Endothelial cell of umbilical vein (primary cell): ENCODE results near the gene FBXW11. TPM values are rescaled to one million over a fixed set of nuclear protein-coding genes. Genes with fewer than 3 reads are reported as not detected.

Experiments
- BruUV-seq: library from RNA; stranded (reverse); fragments of 400-500 nt; replicated peaks from 2 replicates; lab custom pipeline; 2021; lab: Mats Ljungman, UMichigan
- CTCF ChIA-PET: fragments of 300-600, 350-600 bp; sonication (Branson Sonifier 250); formaldehyde crosslinking; loops from one replicate; lab custom pipeline; 2021; ENCODE audit warnings: antibody characterized with exemption, inconsistent platforms; lab: Charles Lee
- POLR2A ChIA-PET: fragments of 300-600, 350-600 bp; sonication (Branson Sonifier 250); formaldehyde crosslinking; loops from one replicate; lab custom pipeline; 2021; ENCODE audit warnings: antibody characterized with exemption, inconsistent platforms; lab: Charles Lee
- DNase-seq: peaks from one replicate; pipeline ENCODE4 v3.0.0-alpha.2; 2011; ENCODE audit warnings: low read depth, low spot score
- FAIRE-seq: peaks from 2 replicates; lab custom pipeline; 2011; peaks lifted over from hg19 to GRCh38; lab: Jason Lieb, UNC
- H2AFZ ChIP-seq: 2 replicates; pipeline ENCODE4 v1.6.0; 2012; ENCODE audit warnings: low read depth, low read length, control low read depth, inconsistent platforms
- H3K27ac ChIP-seq: 2 replicates; pipeline ENCODE4 v1.5.1; 2011; ENCODE audit warnings: low read depth, mild to moderate bottlenecking, control low read depth, low read length, moderate library complexity; ENCODE audit not compliant: insufficient read depth
- H3K27me3 ChIP-seq, 2 experiments: 2 replicates each; pipeline versions ENCODE4 v1.6.0 to v1.6.1; 2011; ENCODE audit warnings: low read length in 2 of 2, mixed read lengths in 1 of 2; ENCODE audit not compliant: control insufficient read depth in 2 of 2, insufficient read depth in 2 of 2
- H3K36me3 ChIP-seq, 2 experiments: 2 replicates in 1 of 2; 3 replicates in 1 of 2; pipeline ENCODE4 v1.5.1; 2011; ENCODE audit warnings: low read length in 2 of 2, mild to moderate bottlenecking in 1 of 2, moderate library complexity in 1 of 2; ENCODE audit not compliant: control insufficient read depth in 2 of 2, insufficient read depth in 2 of 2; ENCODE audit errors: extremely low read depth in 1 of 2
- H3K4me1 ChIP-seq: 3 replicates; pipeline ENCODE4 v1.5.1; 2011; ENCODE audit warnings: mild to moderate bottlenecking, low read length; ENCODE audit not compliant: control insufficient read depth, insufficient read depth; ENCODE audit errors: extremely low read depth
- H3K4me2 ChIP-seq: 2 replicates; pipeline ENCODE4 v1.6.1; 2011; ENCODE audit warnings: low read length, control low read depth, mixed read lengths; ENCODE audit not compliant: insufficient read depth
- H3K4me3 ChIP-seq, 3 experiments: fragments of 200-600 bp in 1 of 3; sonication (generic), shearing (Covaris generic) in 1 of 3; replicated peaks in 1 of 3; 2 replicates each; pipeline ENCODE4 v1.5.1; 2011 to 2016; ENCODE audit warnings: control low read depth in 3 of 3, low read length in 3 of 3, mild to moderate bottlenecking in 2 of 3, inconsistent platforms in 1 of 3, low read depth in 1 of 3, moderate library complexity in 1 of 3; ENCODE audit not compliant: insufficient read depth in 1 of 3
- H3K79me2 ChIP-seq: 2 replicates; pipeline ENCODE4 v1.6.0; 2012; ENCODE audit warnings: low read length, inconsistent platforms; ENCODE audit not compliant: control insufficient read depth, insufficient read depth
- H3K9ac ChIP-seq: replicated peaks from 2 replicates; pipeline ENCODE3; 2011; ENCODE audit warnings: low read length, control low read depth; ENCODE audit not compliant: insufficient read depth; ENCODE audit errors: extremely low read depth
- H3K9me1 ChIP-seq: replicated peaks from 3 replicates; pipeline ENCODE4 v1.6.0; 2011; ENCODE audit warnings: mild to moderate bottlenecking, low read length; ENCODE audit not compliant: control insufficient read depth, insufficient read depth; ENCODE audit errors: extremely low read depth
- H3K9me3 ChIP-seq: replicated peaks from 2 replicates; pipeline ENCODE4 v1.5.1; 2012; ENCODE audit warnings: low read length, inconsistent platforms; ENCODE audit not compliant: control insufficient read depth, insufficient read depth
- H4K20me1 ChIP-seq: replicated peaks from 2 replicates; pipeline ENCODE3; 2011; ENCODE audit warnings: mild to moderate bottlenecking, low read length; ENCODE audit not compliant: control insufficient read depth, insufficient read depth; ENCODE audit errors: extremely low read depth
- EZH2 ChIP-seq: IDR thresholded peaks from 2 replicates; pipeline ENCODE4 v1.6.1; 2012; ENCODE audit warnings: borderline replicate concordance, low read depth, mild to moderate bottlenecking, moderate library complexity, low read length, inconsistent platforms; ENCODE audit not compliant: severe bottlenecking
- FOS ChIP-seq: IDR thresholded peaks from 2 replicates; pipeline ENCODE4 v1.6.1; 2011; ENCODE audit warnings: mild to moderate bottlenecking, low read length, moderate library complexity, borderline replicate concordance; ENCODE audit not compliant: insufficient read depth
- GATA2 ChIP-seq: IDR thresholded peaks from 2 replicates; pipeline ENCODE4 v1.7.0; 2011; ENCODE audit warnings: low read depth, mild to moderate bottlenecking, moderate library complexity, mixed read lengths, low read length; ENCODE audit not compliant: insufficient read length, insufficient read depth
- JUN ChIP-seq: IDR thresholded peaks from 2 replicates; pipeline ENCODE4 v1.6.1; 2011; ENCODE audit warnings: borderline replicate concordance, low read depth; ENCODE audit not compliant: insufficient read length, insufficient read depth
- MYC ChIP-seq: IDR thresholded peaks from one replicate; pipeline ENCODE4 v1.6.1; 2011; ENCODE audit warnings: mild to moderate bottlenecking, low read depth, low read length
- POLR2A ChIP-seq: IDR thresholded peaks from 2 replicates; pipeline ENCODE4 v1.6.1; 2012; ENCODE audit warnings: low read depth, mild to moderate bottlenecking, control low read depth, low read length
- POLR2AphosphoS5 ChIP-seq: IDR thresholded peaks from 2 replicates; pipeline ENCODE4 v1.6.1; 2012; ENCODE audit warnings: low read depth, mild to moderate bottlenecking, control low read depth, low read length, moderate library complexity; ENCODE audit not compliant: insufficient read depth
- dilution Hi-C: fragments of 300-500 bp; cut with MboI; formaldehyde crosslinking; loops from one replicate; pipeline ENCODE4 v1.15.0; 2019; ENCODE audit warnings: low sequenced_read_pairs; ENCODE audit not compliant: extremely low pct_ligation_motif_present
- intact Hi-C: fragments of 100-400 bp; cut with micrococcal nuclease; formaldehyde crosslinking; loops from one replicate; pipeline ENCODE4 v1.10.0; 2022
- polyA plus RNA-seq, 4 experiments: library from polyadenylated mRNA; depleted of rRNA in 3 of 4; stranded (reverse) in 3 of 4; unstranded in 1 of 4; fragments of >200 nt; gene quantifications; 2 replicates each; pipeline versions ENCODE4 v1.2.1 to v1.2.3, GENCODE V29; 2011 to 2012; ENCODE audit warnings: missing spikeins in 1 of 4
- total RNA-seq: library from RNA; stranded (reverse); gene quantifications from 2 replicates; pipeline ENCODE4 v1.2.3, GENCODE V29; 2021
- TF ChIP-seq, protein P1 (sequence below): IDR thresholded peaks from 2 replicates; pipeline ENCODE4 v1.6.1; 2011; ENCODE audit not compliant: insufficient read depth, insufficient read length
- TF ChIP-seq, protein P2 (sequence below), 2 donors: IDR thresholded peaks; 1 replicate in 1 of 2; 2 replicates in 1 of 2; pipeline ENCODE4 v1.5.1; 2011; ENCODE audit warnings: low read length in 2 of 2, mild to moderate bottlenecking in 2 of 2, moderate library complexity in 2 of 2, control low read depth in 1 of 2, inconsistent platforms in 1 of 2, low read depth in 1 of 2; ENCODE audit not compliant: insufficient read depth in 1 of 2; ENCODE audit errors: extremely low read depth in 1 of 2

FBXW11 gene
- total and polyA plus RNA-seq, 2 donors (not counting 3 experiments of a cell fraction or from before 2014, with no cell fraction given) = 30.7 to 44.7 TPM

DNA sequence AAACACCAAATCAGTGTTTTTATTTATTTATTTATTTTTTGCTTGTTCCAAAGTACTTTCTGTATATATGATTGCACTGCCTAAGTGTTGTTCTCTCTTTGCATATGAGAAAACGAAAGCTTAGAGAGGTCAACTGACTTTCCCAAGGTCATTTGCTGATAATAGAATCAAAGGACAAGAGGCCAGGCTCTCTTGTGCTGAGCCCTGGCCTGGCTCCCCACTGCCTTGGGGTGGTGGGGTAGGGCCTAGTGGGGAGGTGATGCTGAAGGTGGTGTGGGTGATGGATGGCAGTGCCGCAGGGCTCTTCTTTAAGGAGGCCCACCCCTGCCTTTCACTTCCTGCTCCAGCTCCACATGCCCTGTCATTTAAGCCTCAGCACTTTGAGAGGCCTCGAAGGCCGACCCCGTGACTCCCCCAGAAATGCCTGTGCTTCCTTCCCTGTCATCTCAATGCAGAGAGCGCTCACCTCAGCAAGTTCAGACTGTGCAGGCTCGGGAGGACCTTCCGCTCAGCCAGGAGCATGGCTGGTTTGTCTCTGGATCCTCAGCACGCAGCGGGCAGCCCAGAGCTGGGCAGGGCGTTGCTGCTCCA, 161.3 kb downstream of the FBXW11 start:
- CTCF ChIA-PET = interaction anchor here (1.3 to 1.9 kb wide), 3 partner anchors 214 to 426 kb away, joined by 4 to 6 read pairs (median 5); partner anchors contain the start of gene FGF18
- intact Hi-C loops = no loop called here
- Histone ChIP-seq H4K20me1 (no peaks in the 10 kb centered on the region), H3K27ac (no peak overlapping the region), H3K4me3 (no peak overlapping the region), H3K9me3 (no peaks in the 10 kb centered on the region), H3K36me3 (no peaks in the 10 kb centered on the region), H3K9me1 (no peaks in the 10 kb centered on the region), H3K27me3 (no peaks in the 10 kb centered on the region), H3K79me2 (no peaks in the 10 kb centered on the region), H3K4me1 (peaks cover 5% of the 10 kb centered on the region), H3K9ac (no peak overlapping the region), H3K4me2 (no peak overlapping the region), H2AFZ (no peak overlapping the region)
- POLR2A ChIA-PET = no interaction called here
- BruUV-seq = no TSS peak
- DNase-seq = no peak
- no peak for FAIRE-seq
- TF ChIP-seq GATA2 = no peak
- TF ChIP-seq JUN = no peak
- TF ChIP-seq POLR2A = no peak
- no peak for TF ChIP-seq EZH2
- TF ChIP-seq, protein P1, sequence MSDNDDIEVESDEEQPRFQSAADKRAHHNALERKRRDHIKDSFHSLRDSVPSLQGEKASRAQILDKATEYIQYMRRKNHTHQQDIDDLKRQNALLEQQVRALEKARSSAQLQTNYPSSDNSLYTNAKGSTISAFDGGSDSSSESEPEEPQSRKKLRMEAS = no peak
- TF ChIP-seq FOS = no peak
- TF ChIP-seq, protein P2, sequence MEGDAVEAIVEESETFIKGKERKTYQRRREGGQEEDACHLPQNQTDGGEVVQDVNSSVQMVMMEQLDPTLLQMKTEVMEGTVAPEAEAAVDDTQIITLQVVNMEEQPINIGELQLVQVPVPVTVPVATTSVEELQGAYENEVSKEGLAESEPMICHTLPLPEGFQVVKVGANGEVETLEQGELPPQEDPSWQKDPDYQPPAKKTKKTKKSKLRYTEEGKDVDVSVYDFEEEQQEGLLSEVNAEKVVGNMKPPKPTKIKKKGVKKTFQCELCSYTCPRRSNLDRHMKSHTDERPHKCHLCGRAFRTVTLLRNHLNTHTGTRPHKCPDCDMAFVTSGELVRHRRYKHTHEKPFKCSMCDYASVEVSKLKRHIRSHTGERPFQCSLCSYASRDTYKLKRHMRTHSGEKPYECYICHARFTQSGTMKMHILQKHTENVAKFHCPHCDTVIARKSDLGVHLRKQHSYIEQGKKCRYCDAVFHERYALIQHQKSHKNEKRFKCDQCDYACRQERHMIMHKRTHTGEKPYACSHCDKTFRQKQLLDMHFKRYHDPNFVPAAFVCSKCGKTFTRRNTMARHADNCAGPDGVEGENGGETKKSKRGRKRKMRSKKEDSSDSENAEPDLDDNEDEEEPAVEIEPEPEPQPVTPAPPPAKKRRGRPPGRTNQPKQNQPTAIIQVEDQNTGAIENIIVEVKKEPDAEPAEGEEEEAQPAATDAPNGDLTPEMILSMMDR (IDR thresholded peaks at IDR 0.05; ENCODE audit: extremely low read depth in 1 of 2, insufficient read depth in 1 of 2, low read depth in 1 of 2, low read length in 2 of 2) = no peak
- TF ChIP-seq POLR2AphosphoS5 = no peak
- no peak for TF ChIP-seq MYC
- dilution Hi-C loops = no loop called here
